Kidney tubule cell (primary cell): ENCODE measurements around the gene CAMKV.
"Not testable (repeated sequence)": the region's sequence is repeated elsewhere in the genome, so short reads cannot be mapped to it uniquely, and the experiment has no call there.

Source experiments
- DNase-seq: peaks from one replicate; pipeline ENCODE4 v3.0.0-alpha.2; 2018; ENCODE audit warnings: low spot score

Gene CAMKV

DNA sequence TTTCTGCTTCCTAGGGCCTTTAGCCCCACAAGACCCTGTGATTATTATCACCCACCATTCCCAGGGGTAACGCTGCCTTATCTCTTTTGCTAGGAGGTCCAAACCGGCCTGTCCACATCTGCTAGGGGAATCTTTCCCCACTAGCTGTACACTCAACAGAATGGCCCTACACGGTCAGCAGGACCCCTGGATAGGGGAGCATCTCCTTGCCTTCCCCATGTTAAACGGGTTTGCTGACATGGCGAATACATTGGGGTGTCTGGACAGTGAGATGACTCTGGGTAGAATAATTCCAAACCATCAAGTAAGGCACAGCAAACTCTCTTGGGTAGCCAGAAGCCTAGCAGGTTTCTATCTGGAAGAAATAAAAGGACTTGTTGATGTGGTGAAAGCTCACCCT is 14.0 kb downstream of the CAMKV start:
- no peak for DNase-seq

DNA sequence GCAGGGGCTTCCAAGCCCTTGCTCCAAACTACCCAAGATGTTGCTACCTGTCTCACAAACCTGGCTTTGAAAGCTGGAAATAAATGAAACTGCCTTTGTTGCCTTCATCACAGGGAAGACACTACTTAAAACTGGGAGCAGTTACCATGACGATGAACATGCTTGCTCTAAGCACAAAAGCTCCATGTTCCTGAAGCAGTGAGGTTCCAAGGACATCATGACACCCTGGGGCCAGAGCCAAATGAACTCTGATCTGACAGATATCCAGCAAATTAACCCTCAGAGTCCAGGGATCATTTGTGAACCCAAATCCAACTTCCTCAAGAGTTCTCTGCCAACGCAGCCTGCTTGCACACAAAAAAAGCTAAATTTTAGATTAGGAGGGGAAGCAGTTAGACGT is 24.0 kb downstream of the CAMKV start:
- no peak for DNase-seq

DNA sequence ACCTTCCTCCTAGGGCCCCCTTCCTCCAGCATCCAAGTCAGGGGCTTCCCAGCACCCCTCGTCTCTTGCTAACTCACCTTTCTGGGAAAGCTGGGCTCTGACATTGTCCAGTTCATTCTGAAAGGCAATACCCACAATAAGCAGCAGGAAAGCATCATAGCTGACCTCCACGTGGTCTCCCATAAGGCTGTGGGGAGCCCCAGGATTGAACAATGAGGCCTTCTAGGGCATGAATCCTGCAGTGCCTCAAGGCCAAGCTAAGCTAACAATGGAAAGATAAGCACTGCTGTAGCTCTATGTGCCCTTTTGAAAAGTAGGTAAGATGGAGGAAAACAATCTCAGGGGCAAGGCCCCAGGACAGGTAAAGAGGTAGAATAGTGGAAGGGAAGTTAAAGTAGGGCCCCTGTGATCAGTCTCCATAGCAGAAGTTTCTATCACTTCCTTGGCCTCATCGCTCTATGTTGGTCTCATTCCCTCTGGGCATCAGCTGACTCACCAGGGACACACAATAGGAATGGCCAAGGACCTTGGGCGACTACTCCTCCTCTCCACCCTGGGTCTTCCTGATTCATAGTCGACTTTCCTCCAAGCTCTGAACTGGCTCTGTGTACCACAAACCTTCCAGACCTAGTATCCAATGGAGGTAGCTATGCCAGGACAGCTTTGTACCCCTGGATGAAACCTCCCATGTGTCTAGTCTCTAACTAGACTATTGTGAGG is 25.1 kb downstream of the CAMKV start:
- DNase-seq: peak; percentile 13

DNA sequence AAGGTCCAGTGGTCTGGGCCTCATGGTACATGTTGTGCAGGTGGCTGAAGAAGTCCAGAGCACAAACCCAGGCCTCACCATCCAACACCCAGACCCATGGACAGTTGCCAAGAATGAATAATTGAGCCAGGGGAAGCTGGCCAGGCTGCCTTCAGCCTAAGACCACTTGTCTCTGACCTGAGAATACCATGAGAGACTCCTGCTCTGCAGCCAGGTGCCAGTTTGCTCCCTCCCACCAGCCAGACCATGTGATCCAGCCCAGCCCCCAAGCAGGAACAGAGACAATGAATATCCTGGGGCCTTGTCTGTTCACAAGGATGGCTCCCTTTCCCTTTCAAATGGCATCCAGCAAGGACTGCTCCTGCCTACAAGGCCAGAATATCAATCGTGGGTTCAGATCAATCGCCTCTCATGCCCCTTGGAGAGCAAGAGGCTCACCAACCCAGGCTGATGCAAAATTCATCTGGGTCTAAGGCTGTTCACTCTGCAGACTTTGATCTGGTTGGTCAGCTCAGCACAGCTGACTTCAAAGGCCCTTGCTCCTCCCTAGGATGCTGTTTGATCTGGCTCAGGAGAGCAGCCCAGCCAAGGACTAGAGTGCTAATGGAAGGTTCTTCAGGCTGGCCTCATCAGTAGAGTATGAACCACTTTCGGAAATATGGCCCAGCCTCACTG is 26.7 kb downstream of the CAMKV start:
- no peak for DNase-seq

DNA sequence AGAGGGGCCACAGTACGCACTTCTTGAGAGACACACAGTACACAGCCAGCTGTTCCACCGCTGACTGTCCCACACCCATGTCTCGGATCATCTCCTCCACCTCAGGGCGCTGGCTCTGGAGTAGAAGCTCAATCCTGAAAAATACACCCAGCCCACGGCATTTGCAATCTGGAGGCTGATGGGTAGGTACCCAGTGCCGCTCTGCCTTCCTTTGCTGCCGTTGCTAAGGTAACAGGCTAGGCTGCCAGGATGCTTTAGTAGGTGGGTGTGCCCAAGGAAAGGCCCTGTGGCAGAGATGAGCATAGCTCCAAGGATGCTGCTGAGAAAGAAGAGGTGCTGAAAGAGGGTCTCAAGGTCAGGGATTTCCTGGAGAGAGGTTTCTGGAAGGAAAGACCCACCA is 27.9 kb downstream of the CAMKV start:
- DNase-seq: no peak

DNA sequence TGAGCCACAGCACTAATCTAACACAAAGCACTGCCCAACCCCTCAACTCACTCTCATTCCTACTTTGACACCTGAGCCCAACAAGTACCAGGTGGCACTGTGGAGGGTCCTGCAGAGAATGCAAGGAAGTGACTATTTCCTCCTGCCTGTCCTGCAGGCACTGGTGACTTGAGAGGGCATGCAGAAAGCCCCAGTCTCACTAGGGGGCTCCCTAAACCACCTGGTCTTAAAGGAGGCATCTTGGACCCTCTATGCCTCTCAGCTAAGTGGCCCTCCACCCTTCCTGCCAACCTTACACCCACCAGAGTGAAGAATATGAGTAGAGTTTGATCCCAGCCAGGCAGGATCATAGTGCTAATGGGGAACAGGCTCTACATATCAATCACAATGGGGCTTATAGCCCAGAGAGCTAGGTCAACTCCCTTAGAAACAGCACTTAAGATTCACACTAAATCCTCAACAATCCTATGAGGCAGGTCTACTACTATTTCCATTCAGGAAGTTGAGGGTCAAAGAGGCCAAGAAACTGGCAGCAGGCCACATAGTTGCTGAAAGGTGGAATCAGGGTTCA is 28.5 kb downstream of the CAMKV start:
- DNase-seq: peak; percentile 10

DNA sequence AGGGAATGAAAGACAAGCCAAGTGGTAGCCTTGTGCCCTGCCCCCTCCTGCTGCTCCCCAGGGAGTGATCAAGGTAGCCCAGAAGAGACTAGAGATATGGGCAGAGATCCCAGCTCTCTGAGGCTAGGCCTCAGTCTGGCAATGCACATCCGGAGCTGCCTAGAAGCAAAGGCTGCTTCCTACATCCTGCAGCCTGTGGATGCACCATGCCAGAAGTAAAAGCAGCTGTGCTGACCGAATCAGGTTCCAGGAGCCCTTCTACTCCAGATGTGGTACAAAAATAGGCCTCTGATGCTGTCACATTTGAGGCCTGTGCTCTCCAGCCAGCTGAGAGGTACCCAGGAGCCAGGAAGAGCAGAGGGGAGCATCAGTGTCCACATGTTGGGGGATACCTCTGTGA is 29.3 kb downstream of the CAMKV start:
- no peak for DNase-seq

DNA sequence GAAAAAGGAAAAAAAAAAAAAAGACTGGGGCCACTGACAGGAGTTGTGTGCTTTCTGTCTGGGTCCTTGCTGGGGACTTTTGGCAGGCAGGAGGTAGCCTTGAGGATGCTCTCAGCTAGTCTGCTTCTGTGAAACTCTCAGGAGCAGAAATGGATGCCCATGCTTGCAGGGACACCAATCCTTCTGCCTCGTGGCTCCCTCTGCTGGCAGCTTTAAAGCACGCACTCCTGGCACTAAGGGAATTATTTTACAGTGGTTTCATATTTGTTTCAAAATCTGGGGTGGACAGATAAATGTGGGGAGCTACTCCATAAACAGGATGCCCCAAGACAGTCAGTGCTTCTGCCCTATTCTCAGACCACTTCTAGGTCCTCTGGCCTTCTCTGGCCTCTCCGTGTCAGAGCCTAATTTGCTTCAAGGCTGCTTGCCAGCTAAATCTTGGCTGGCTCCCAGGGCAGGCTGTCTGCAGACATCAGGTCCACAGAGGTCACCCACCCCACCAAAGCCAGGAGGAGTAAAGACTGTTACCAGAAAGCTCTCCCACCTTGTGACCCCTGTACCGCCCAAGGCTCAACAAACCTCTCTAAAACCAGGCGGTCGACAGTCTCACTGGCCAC is 30.4 kb downstream of the CAMKV start:
- peak; percentile 70 for DNase-seq

DNA sequence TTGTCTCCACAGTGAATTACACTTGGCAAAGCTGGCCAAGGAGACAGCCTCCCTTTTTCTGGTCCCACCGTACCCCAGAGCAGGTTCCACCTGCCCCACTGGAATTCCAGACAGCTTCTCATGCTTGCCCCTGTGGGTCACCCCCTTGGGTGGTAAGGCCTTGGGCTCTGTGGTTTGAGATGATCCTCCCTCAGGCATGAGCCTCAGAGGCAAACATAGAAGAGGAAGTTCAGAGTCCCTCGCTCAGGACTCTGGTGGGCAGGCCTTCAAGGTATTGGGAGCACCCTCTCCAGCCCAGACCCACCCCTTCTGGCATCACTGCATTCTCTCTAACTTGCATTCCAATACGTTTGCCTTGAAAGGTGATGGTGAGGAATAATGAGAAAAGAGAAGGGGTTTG is 38.4 kb downstream of the CAMKV start:
- no peak for DNase-seq

DNA sequence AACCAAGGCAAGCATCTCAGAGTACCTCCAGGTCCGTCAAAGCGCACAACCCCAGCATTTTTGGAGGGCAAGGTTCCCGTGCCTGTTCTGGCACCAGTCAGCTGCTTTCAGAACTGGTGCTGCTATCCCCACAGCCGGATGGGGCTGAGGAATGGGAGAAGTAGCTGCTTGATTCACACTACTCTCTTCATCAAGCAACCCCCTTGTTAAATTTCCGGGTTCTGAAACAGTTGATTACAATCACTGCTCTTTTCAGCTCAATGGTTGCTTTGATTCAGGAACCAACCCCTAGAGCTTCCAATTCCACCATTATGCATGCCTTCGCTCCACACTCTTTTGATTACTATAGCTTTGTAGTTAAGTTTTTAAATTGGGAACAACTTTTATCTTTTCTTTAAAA is 43.7 kb downstream of the CAMKV start:
- DNase-seq: no peak

DNA sequence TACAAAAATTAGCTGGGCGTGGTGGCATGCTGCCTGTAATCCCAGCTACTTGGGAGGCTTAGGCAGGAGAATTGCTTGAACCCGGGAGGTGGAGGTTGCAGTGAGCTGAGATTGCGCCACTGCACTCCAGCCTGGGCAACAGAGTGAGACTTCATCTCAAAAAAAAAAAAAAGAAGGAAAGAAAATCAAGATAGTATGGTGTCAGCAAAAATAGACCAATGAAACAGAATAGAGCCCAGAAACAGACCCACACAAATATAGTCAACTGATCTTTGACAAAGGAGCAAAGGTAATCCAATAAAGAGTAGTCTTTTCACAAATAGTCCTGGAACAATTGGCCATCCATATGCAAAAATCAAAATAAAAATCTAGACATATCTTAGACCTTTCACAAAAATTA is 46.6 kb downstream of the CAMKV start:
- DNase-seq: not testable (repeated sequence)

DNA sequence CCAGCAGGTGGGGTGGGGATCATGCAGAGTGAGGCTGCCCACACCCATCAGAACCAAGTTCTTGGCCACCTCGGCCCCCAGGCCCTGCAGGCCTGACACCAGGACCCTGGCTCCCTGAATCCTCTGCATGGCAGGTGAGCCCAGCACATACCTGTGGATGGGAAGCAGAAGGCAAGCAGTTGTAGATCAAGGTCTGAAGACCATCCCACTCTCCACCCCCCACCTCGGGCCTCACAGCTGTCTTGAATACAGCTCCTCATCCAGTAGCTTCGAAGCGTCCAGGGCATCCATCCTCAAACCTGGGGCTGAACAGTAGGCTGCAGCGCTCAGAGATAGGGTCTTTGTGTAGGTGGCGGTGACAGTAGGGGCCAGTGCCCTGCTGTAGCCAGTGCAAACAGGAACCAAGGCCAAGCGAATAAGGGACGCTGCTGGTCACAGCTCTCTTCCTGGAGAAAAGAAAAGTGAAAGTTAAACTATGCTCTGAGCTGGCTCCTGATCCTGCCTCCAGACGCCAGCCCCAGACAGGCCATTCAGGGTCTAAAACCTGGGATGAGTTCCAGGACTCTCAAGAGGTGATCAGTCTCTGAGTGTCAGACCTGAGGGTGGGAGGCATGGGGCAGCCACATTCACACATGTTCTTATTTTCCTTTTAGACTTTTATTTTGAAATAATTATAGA is 56.1 kb downstream of the CAMKV start, which contains the start of gene UBA7:
Gene UBA7, minus strand, starts transcription at position 457 of the 678 bp plus-strand sequence. Its CDS starts 166 bp downstream, at position 291.
- DNase-seq: peak; percentile 79

DNA sequence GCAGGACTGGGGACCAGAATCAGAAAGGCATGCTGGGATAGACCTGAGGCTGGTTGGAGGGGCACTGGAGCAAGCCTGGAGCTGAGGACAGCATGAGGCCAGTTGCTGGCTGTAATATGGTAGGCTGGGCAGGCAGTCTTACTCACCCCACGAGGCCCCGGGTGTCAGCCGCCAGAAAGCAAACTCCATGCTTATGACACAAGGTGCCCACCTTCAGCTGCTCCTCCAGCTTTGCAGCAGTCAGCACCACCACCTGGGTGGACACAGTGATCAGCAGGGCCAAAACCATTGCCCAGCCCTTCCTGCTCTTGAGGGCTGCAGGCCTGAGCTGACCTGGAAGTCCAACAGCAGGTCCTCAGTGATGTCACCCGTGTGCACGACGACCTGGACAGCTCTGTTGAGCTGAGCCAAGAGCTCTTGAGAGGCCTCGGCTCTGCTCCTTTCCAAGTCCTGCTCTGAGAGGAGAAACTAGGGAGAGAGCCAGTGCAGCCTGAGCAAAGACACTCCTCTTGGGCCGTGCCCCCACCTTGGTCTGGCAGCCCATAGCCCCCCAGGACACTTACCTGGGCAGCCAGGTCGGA is 56.7 kb downstream of the CAMKV start:
- DNase-seq: no peak
